ENCODE data around the gene SDK1.
"Not testable (repeated sequence)": the region's sequence is repeated elsewhere in the genome, so short reads cannot be mapped to it uniquely, and the experiment has no call there.

The SDK1 gene

GRCh38 chr7:4225361-4225771 lies 924.3 kb downstream of the SDK1 start:
- no peak for DNase-seq (ENCODE audit: low read depth in 2 of 2)

GRCh38 chr7:4225881-4226523 lies 925.0 kb downstream of the SDK1 start:
- no peak for DNase-seq (ENCODE audit: low read depth in 2 of 2)

- DNase-seq (ENCODE audit: low read depth in 2 of 2): no peak
Observed at GRCh38 chr7:4226524-4226882, 925.5 kb downstream of the SDK1 start.

GRCh38 chr7:4227105-4228010 lies 926.3 kb downstream of the SDK1 start:
- no peak for DNase-seq (ENCODE audit: low read depth in 2 of 2)

- no peak for DNase-seq (ENCODE audit: low read depth in 2 of 2)
Observed at GRCh38 chr7:4230352-4230751, 929.3 kb downstream of the SDK1 start.

GRCh38 chr7:4233146-4233545 lies 932.1 kb downstream of the SDK1 start:
- DNase-seq (ENCODE audit: low read depth in 2 of 2): no peak

GRCh38 chr7:4233621-4234497 lies 932.8 kb downstream of the SDK1 start:
- no peak for DNase-seq (ENCODE audit: low read depth in 2 of 2)

GRCh38 chr7:4234498-4234855 lies 933.4 kb downstream of the SDK1 start:
- no peak for DNase-seq (ENCODE audit: low read depth in 2 of 2)

- no peak for DNase-seq (ENCODE audit: low read depth in 2 of 2)
Observed at GRCh38 chr7:4234886-4235285, 933.8 kb downstream of the SDK1 start.

- DNase-seq (ENCODE audit: low read depth in 2 of 2): no peak
Observed at GRCh38 chr7:4235596-4235995, 934.5 kb downstream of the SDK1 start.

- DNase-seq (ENCODE audit: low read depth in 2 of 2): no peak
Observed at GRCh38 chr7:4236389-4236788, 935.3 kb downstream of the SDK1 start.

GRCh38 chr7:4236873-4237272 lies 935.8 kb downstream of the SDK1 start:
- not testable (repeated sequence) for DNase-seq (ENCODE audit: low read depth in 2 of 2)

GRCh38 chr7:4237296-4238235 lies 936.5 kb downstream of the SDK1 start:
- DNase-seq (ENCODE audit: low read depth in 2 of 2): no peak

GRCh38 chr7:4238861-4239260 lies 937.8 kb downstream of the SDK1 start:
- DNase-seq (ENCODE audit: low read depth in 2 of 2): no peak

GRCh38 chr7:4240042-4240441 lies 939.0 kb downstream of the SDK1 start:
- DNase-seq (ENCODE audit: low read depth in 2 of 2): no peak

- no peak for DNase-seq (ENCODE audit: low read depth in 2 of 2)
Observed at GRCh38 chr7:4240520-4241303, 939.7 kb downstream of the SDK1 start.

GRCh38 chr7:4241304-4241612 lies 940.2 kb downstream of the SDK1 start:
- DNase-seq (ENCODE audit: low read depth in 2 of 2): no peak

- DNase-seq (ENCODE audit: low read depth in 2 of 2): no peak
Observed at GRCh38 chr7:4241791-4242190, 940.7 kb downstream of the SDK1 start.

GRCh38 chr7:4242706-4243105 lies 941.7 kb downstream of the SDK1 start:
- DNase-seq (ENCODE audit: low read depth in 2 of 2): no peak

GRCh38 chr7:4244041-4244440 lies 943.0 kb downstream of the SDK1 start:
- DNase-seq (ENCODE audit: low read depth in 2 of 2): no peak

- no peak for DNase-seq (ENCODE audit: low read depth in 2 of 2)
Observed at GRCh38 chr7:4244635-4245034, 943.6 kb downstream of the SDK1 start.

Measured in fibroblast of skin of left quadriceps (primary cell).